Measurements from ENCODE around the gene EXOC4. TPM values are rescaled to one million over a fixed set of nuclear protein-coding genes. Genes with fewer than 3 reads are reported as not detected.

EXOC4 gene
- total and polyA plus RNA-seq, 2 of the 8 experiments (the other 6 are each of a cell fraction or from before 2014, with no cell fraction given): 27.0 to 67.3 TPM

DNA sequence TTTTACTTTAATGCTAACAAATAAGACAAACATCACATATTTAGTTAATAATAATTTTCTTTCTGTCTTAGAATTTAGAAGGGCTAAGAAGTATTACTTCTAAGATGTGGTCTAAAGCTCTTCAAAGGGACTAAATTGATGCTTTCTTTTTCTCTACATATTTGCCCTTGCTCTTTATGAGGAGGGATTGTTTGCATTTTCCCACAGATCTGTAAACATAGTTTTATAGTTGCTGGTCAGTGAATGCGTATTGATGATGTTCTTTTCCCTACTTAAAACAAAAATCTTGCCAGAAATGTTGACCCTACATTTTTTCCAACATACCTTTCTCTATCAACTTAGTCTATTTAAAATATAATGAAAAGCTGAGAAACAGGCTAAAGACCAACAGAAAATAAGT, 501.8 kb downstream of the EXOC4 start (continued):
- TF ChIP-seq KDM4A (IDR thresholded peaks at IDR 0.05; ENCODE audit: low read depth, low read length, severe bottlenecking) (no peak), CREB1 (IDR thresholded peaks at IDR 0.05) (no peak)
